H9 (cell line): ENCODE data around the gene HOXC6. TPM values are rescaled to one million over a fixed set of nuclear protein-coding genes. Genes with fewer than 3 reads are reported as not detected.

Experiments
- DNase-seq: peaks from one replicate; pipeline ENCODE4 v3.0.0-alpha.2; 2017
- H2AFZ ChIP-seq: one replicate; pipeline ENCODE4 v1.6.1; 2013; ENCODE audit warnings: mild to moderate bottlenecking, low read length, control low read depth, moderate library complexity
- H2AK5ac ChIP-seq: 2 replicates; pipeline ENCODE4 v1.6.1; 2013; ENCODE audit warnings: low read length, control low read depth, mixed read lengths; ENCODE audit not compliant: insufficient read length
- H2BK120ac ChIP-seq: one replicate; pipeline ENCODE4 v1.6.1; 2013; ENCODE audit warnings: low read depth, mild to moderate bottlenecking, low read length, control low read depth, inconsistent platforms; ENCODE audit not compliant: poor library complexity, severe bottlenecking
- H2BK12ac ChIP-seq: 2 replicates; pipeline ENCODE4 v1.6.1; 2013; ENCODE audit warnings: low read length, control low read depth, mixed read lengths, low read depth; ENCODE audit not compliant: insufficient read length
- H2BK15ac ChIP-seq: 2 replicates; pipeline ENCODE4 v1.6.1; 2013; ENCODE audit warnings: low read depth, low read length, control low read depth
- H2BK20ac ChIP-seq: one replicate; pipeline ENCODE4 v1.6.1; 2013; ENCODE audit warnings: low read depth, mild to moderate bottlenecking, low read length, control low read depth, inconsistent platforms; ENCODE audit not compliant: poor library complexity, severe bottlenecking
- H2BK5ac ChIP-seq: 2 replicates; pipeline ENCODE4 v1.6.1; 2013; ENCODE audit warnings: low read length, control low read depth, mixed read lengths; ENCODE audit not compliant: insufficient read length
- H3K14ac ChIP-seq: 2 replicates; pipeline ENCODE4 v1.6.1; 2013; ENCODE audit warnings: low read length, control low read depth; ENCODE audit not compliant: insufficient read depth
- H3K18ac ChIP-seq: 2 replicates; pipeline ENCODE4 v1.6.1; 2013; ENCODE audit warnings: low read depth, mild to moderate bottlenecking, mixed read lengths, low read length, control low read depth; ENCODE audit not compliant: insufficient read length
- H3K23ac ChIP-seq: 2 replicates; pipeline ENCODE4 v1.6.1; 2013; ENCODE audit warnings: low read length, control low read depth, mixed read lengths, low read depth; ENCODE audit not compliant: insufficient read length
- H3K23me2 ChIP-seq: 2 replicates; pipeline ENCODE4 v1.6.1; 2013; ENCODE audit warnings: low read depth, mild to moderate bottlenecking, mixed read lengths, low read length, control low read depth; ENCODE audit not compliant: insufficient read length, poor library complexity, severe bottlenecking
- H3K27ac ChIP-seq: 2 replicates; pipeline ENCODE4 v1.5.1; 2013; ENCODE audit warnings: low read length, control low read depth, mixed read lengths, low read depth; ENCODE audit not compliant: insufficient read length
- H3K27me3 ChIP-seq: 2 replicates; pipeline ENCODE4 v1.6.1; 2013; ENCODE audit warnings: low read length, control low read depth, inconsistent platforms; ENCODE audit not compliant: insufficient read depth
- H3K4ac ChIP-seq: 2 replicates; pipeline ENCODE4 v1.6.1; 2013; ENCODE audit warnings: low read depth, mild to moderate bottlenecking, control low read depth, inconsistent platforms, low read length, moderate library complexity
- H3K4me1 ChIP-seq: 2 replicates; pipeline ENCODE4 v1.6.1; 2013; ENCODE audit warnings: low read length, control low read depth, inconsistent platforms; ENCODE audit not compliant: insufficient read depth
- H3K4me2 ChIP-seq: 2 replicates; pipeline ENCODE4 v1.6.1; 2013; ENCODE audit warnings: low read length, control low read depth, mixed read lengths; ENCODE audit not compliant: insufficient read length, insufficient read depth
- H3K56ac ChIP-seq: 2 replicates; pipeline ENCODE4 v1.6.1; 2013; ENCODE audit warnings: low read depth, mild to moderate bottlenecking, mixed read lengths, low read length, control low read depth; ENCODE audit not compliant: insufficient read length
- H3K79me1 ChIP-seq: 2 replicates; pipeline ENCODE4 v1.6.1; 2013; ENCODE audit warnings: low read depth, mild to moderate bottlenecking, moderate library complexity, low read length, control low read depth, inconsistent platforms; ENCODE audit not compliant: insufficient read depth, poor library complexity, severe bottlenecking
- H3K79me2 ChIP-seq: 2 replicates; pipeline ENCODE4 v1.6.1; 2013; ENCODE audit warnings: low read length, control low read depth, inconsistent platforms; ENCODE audit not compliant: insufficient read depth
- H3K9ac ChIP-seq: 2 replicates; pipeline ENCODE4 v1.6.1; 2013; ENCODE audit warnings: low read length, control low read depth, mixed read lengths; ENCODE audit not compliant: insufficient read length; ENCODE audit errors: extremely low read depth
- H3K9me3 ChIP-seq: one replicate; pipeline ENCODE4 v1.6.1; 2013; ENCODE audit warnings: low read depth, low read length, inconsistent platforms; ENCODE audit not compliant: control insufficient read depth
- H3T11ph ChIP-seq: one replicate; pipeline ENCODE4 v1.6.1; 2013; ENCODE audit warnings: mild to moderate bottlenecking, low read length, control low read depth, inconsistent platforms
- H4K20me1 ChIP-seq: one replicate; pipeline ENCODE4 v1.6.1; 2013; ENCODE audit not compliant: control insufficient read depth, insufficient read length, insufficient read depth
- H4K5ac ChIP-seq: 2 replicates; pipeline ENCODE4 v1.6.1; 2013; ENCODE audit warnings: low read depth, mild to moderate bottlenecking, mixed read lengths, low read length, control low read depth; ENCODE audit not compliant: insufficient read length
- H4K8ac ChIP-seq: replicated peaks from 2 replicates; pipeline ENCODE4 v1.6.1; 2013; ENCODE audit warnings: low read length, control low read depth, mixed read lengths, low read depth; ENCODE audit not compliant: insufficient read length
- H4K91ac ChIP-seq: 2 replicates; pipeline ENCODE4 v1.6.1; 2013; ENCODE audit warnings: low read depth, mild to moderate bottlenecking, moderate library complexity, mixed read lengths, low read length, control low read depth; ENCODE audit not compliant: insufficient read length
- H3K27ac Mint-ChIP-seq, 3 experiments: 2 replicates in 2 of 3; 3 replicates in 1 of 3; pipeline ENCODE4 v1.8.0; 2020 to 2021; ENCODE audit warnings: mixed read lengths in 3 of 3, mild to moderate bottlenecking in 1 of 3, moderate library complexity in 1 of 3
- H3K27me3 Mint-ChIP-seq: 2 replicates; pipeline ENCODE4 v1.8.0; 2021; ENCODE audit warnings: low read depth, mild to moderate bottlenecking, moderate library complexity, mixed read lengths
- H3K36me3 Mint-ChIP-seq, 3 experiments: 2 replicates in 2 of 3; 3 replicates in 1 of 3; pipeline ENCODE4 v1.8.0; 2020 to 2021; ENCODE audit warnings: low read depth in 3 of 3, mixed read lengths in 3 of 3; ENCODE audit not compliant: insufficient read depth in 1 of 3
- H3K4me1 Mint-ChIP-seq, 2 experiments: 2 replicates each; pipeline ENCODE4 v1.8.0; 2020; ENCODE audit warnings: mixed read lengths in 2 of 2
- H3K4me3 Mint-ChIP-seq, 2 experiments: 2 replicates in 1 of 2; 3 replicates in 1 of 2; pipeline ENCODE4 v1.8.0; 2020 to 2021; ENCODE audit warnings: mild to moderate bottlenecking in 2 of 2, mixed read lengths in 2 of 2, moderate library complexity in 1 of 2
- H3K9me3 Mint-ChIP-seq, 2 experiments: 2 replicates in 1 of 2; 3 replicates in 1 of 2; pipeline ENCODE4 v1.8.0; 2020; ENCODE audit warnings: mild to moderate bottlenecking in 2 of 2, mixed read lengths in 2 of 2, moderate library complexity in 1 of 2
- WGBS: extraction: QIAGEN DNeasy Blood & Tissue Kit; methylation state at CpG from one replicate; pipeline ENCODE4 v1.1.7; 2013; ENCODE audit warnings: missing lambda C conversion rate, low lambda C conversion rate, mixed read lengths; ENCODE audit not compliant: insufficient read length; ENCODE audit errors: extremely low coverage; 5-methylcytosine and 5-hydroxymethylcytosine counted together
- total RNA-seq: library from RNA; stranded (reverse); gene quantifications from 2 replicates; pipeline ENCODE4 v1.2.1, GENCODE V29; 2021
- TF ChIP-seq, protein P1 (sequence below): fragments of 200-600 bp; sonication (generic); conservative IDR thresholded peaks from 3 replicates; pipeline ENCODE4 v1.8.0; 2021; ENCODE audit warnings: antibody characterized with exemption, mild to moderate bottlenecking

The HOXC6 gene
- total RNA-seq, 1 experiment from 2014 or later, result not detected

DNA sequence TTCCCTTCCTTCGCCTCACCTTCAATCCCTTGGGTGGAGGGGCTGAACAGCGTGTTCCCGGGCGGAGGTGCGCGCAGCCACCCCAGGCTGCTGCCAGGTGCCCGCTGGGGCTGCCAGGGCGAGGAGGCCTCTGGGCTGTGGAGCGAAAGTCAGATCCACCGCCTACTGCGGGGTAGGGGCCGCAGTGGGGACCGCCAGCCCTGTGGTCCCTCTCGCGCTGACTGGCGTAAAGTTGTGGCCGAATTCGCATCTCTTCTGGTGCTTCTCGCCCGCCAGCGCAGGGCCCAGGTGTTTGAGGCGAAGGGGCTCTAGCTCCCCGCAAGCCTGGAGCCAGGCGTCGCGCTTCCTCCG, 18.5 kb downstream of the HOXC6 start:
- Histone ChIP-seq H4K5ac (no peak overlapping the region), H3K79me1 (no peaks in the 10 kb centered on the region), H4K8ac (no peak overlapping the region), H2AFZ (no peak overlapping the region), H3K79me2 (no peaks in the 10 kb centered on the region), H3K9me3 (no peaks in the 10 kb centered on the region), H2BK15ac (no peak overlapping the region), H3K4me2 (no peak overlapping the region), H3K4ac (no peak overlapping the region), H2BK120ac (no peak overlapping the region), H2BK20ac (no peak overlapping the region), H4K20me1 (no peaks in the 10 kb centered on the region), H3K14ac (no peak overlapping the region), H3K18ac (no peak overlapping the region), H3K23me2 (no peaks in the 10 kb centered on the region), H3K56ac (no peak overlapping the region), H3K4me1 (no peaks in the 10 kb centered on the region), H2AK5ac (no peak overlapping the region), H2BK12ac (no peak overlapping the region), H3K23ac (no peak overlapping the region), H3K27ac (no peak overlapping the region), H3K27me3 (peaks cover 99% of the 10 kb centered on the region), H3K9ac (no peak overlapping the region), H4K91ac (no peak overlapping the region), H3T11ph (no peak overlapping the region), H2BK5ac (no peak overlapping the region)
- peaks cover 3 to 24% of the 10 kb centered on the region in 2 experiments for H3K4me1 Mint-ChIP-seq
- H3K27ac Mint-ChIP-seq, result no peak overlapping the region
- H3K9me3 Mint-ChIP-seq, result peaks cover 2 to 13% of the 10 kb centered on the region in 2 experiments; a peak in 3 of 5 replicates
- H3K36me3 Mint-ChIP-seq, result no peaks in the 10 kb centered on the region
- DNase-seq, result no peak
- peak overlapping the region in 1 of 2 experiments; percentile 57; a peak in 2 of 5 replicates for H3K4me3 Mint-ChIP-seq
- H3K27me3 Mint-ChIP-seq, result peaks cover 100% of the 10 kb centered on the region
- TF ChIP-seq, protein P1, sequence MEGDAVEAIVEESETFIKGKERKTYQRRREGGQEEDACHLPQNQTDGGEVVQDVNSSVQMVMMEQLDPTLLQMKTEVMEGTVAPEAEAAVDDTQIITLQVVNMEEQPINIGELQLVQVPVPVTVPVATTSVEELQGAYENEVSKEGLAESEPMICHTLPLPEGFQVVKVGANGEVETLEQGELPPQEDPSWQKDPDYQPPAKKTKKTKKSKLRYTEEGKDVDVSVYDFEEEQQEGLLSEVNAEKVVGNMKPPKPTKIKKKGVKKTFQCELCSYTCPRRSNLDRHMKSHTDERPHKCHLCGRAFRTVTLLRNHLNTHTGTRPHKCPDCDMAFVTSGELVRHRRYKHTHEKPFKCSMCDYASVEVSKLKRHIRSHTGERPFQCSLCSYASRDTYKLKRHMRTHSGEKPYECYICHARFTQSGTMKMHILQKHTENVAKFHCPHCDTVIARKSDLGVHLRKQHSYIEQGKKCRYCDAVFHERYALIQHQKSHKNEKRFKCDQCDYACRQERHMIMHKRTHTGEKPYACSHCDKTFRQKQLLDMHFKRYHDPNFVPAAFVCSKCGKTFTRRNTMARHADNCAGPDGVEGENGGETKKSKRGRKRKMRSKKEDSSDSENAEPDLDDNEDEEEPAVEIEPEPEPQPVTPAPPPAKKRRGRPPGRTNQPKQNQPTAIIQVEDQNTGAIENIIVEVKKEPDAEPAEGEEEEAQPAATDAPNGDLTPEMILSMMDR, result no peak
- no CpG with 5 or more reads among the region's 27 CpGs for WGBS
